ENCODE measurements around the gene LIMS3.
"Not testable (repeated sequence)": the region's sequence is repeated elsewhere in the genome, so short reads cannot be mapped to it uniquely, and the experiment has no call there.

Gene LIMS3

GRCh38 chr2:109898462-109899336 is at the start of gene LIMS3:
LIMS3 (plus strand) TSS chr2:109898688; CDS start chr2:109898729, 41 bp downstream.
- DNase-seq: not testable (repeated sequence)

- not testable (repeated sequence) for DNase-seq
Observed at GRCh38 chr2:109871129-109871751, 27.2 kb upstream of the LIMS3 start.

- DNase-seq: not testable (repeated sequence)
Observed at GRCh38 chr2:109876625-109877024, 21.9 kb upstream of the LIMS3 start.

- not testable (repeated sequence) for DNase-seq
Observed at GRCh38 chr2:109882112-109882511, 16.4 kb upstream of the LIMS3 start.

GRCh38 chr2:109888414-109888813 is 10.1 kb upstream of the LIMS3 start:
- DNase-seq: not testable (repeated sequence)

GRCh38 chr2:109889909-109890308 is 8.6 kb upstream of the LIMS3 start:
- DNase-seq: not testable (repeated sequence)

GRCh38 chr2:109891024-109891423 is 7.5 kb upstream of the LIMS3 start:
- DNase-seq: not testable (repeated sequence)

- not testable (repeated sequence) for DNase-seq
Observed at GRCh38 chr2:109893736-109894135, 4.8 kb upstream of the LIMS3 start.

GRCh38 chr2:109894141-109894540 is 4.3 kb upstream of the LIMS3 start:
- not testable (repeated sequence) for DNase-seq

GRCh38 chr2:109895090-109895869 is 3.2 kb upstream of the LIMS3 start:
- DNase-seq: not testable (repeated sequence)

- not testable (repeated sequence) for DNase-seq
Observed at GRCh38 chr2:109896212-109896611, 2.3 kb upstream of the LIMS3 start.

GRCh38 chr2:109897769-109898461 is 573 bp upstream of the LIMS3 start:
- not testable (repeated sequence) for DNase-seq

- not testable (repeated sequence) for DNase-seq
Observed at GRCh38 chr2:109905796-109906195, 7.3 kb downstream of the LIMS3 start.

GRCh38 chr2:109908626-109909025 is 10.1 kb downstream of the LIMS3 start:
- not testable (repeated sequence) for DNase-seq

GRCh38 chr2:109910789-109911188 is 12.3 kb downstream of the LIMS3 start:
- DNase-seq: not testable (repeated sequence)

- DNase-seq: not testable (repeated sequence)
Observed at GRCh38 chr2:109913911-109914310, 15.4 kb downstream of the LIMS3 start.

GRCh38 chr2:109914552-109914951 is 16.1 kb downstream of the LIMS3 start:
- DNase-seq: not testable (repeated sequence)

GRCh38 chr2:109915830-109916229 is 17.3 kb downstream of the LIMS3 start:
- not testable (repeated sequence) for DNase-seq

- not testable (repeated sequence) for DNase-seq
Observed at GRCh38 chr2:109920162-109920561, 21.7 kb downstream of the LIMS3 start.

- not testable (repeated sequence) for DNase-seq
Observed at GRCh38 chr2:109921543-109922384, 23.3 kb downstream of the LIMS3 start.

- DNase-seq: not testable (repeated sequence)
Observed at GRCh38 chr2:109924481-109924880, 26.0 kb downstream of the LIMS3 start.

Data from activated naive CD4-positive, alpha-beta T cell treated with Interleukin-2 at 50 U/mL for 16 hours (primary cell).